ENCODE measurements around the gene BET1L. TPM values are rescaled to one million over a fixed set of nuclear protein-coding genes. Genes with fewer than 3 reads are reported as not detected.

BET1L gene, protein sequence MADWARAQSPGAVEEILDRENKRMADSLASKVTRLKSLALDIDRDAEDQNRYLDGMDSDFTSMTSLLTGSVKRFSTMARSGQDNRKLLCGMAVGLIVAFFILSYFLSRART
- total RNA-seq, result 10 to 100 TPM; 52.1 to 54.8 TPM

GRCh38 chr11:207208-207862 lies at the start of gene BET1L, which contains the start of gene RIC8A:
Gene BET1L, minus strand, starts transcription at chr11:207399. Its CDS starts 78 bp downstream, at chr11:207321.
Gene RIC8A, plus strand, starts transcription at chr11:207708. Its CDS starts 1,147 bp downstream, at chr11:208855.
- Histone ChIP-seq H3K36me3 (peaks cover 11 to 22% of the 10 kb centered on the region in 2 donors), H3K27ac (peak within 1 kb of the TSS; percentile 98 to 99), H3K27me3 (replicated peaks; ENCODE audit: insufficient read depth) (no peaks in the 10 kb centered on the region), H3K4me1 (replicated peaks) (peaks cover 18% of the 10 kb centered on the region), H3K4me3 (peak within 1 kb of the TSS; percentile 64 to 98), H3K9me3 (no peaks in the 10 kb centered on the region)
- DNase-seq (ENCODE audit: low spot score), result peak; percentile 95
- TF ChIP-seq POLR2AphosphoS5 (IDR thresholded peaks at IDR 0.05) (peak; percentile 99), POLR2A (IDR thresholded peaks at IDR 0.05) (peak; percentile 91), CTCF (IDR thresholded peaks at IDR 0.05) (peak in 2 of 4 experiments; percentile 14 to 21)
- under 1% methylated on average over 44 of the region's 63 CpGs for WGBS
- intact Hi-C loops (cut with DNase I), result loop anchor here (2.0 to 5.0 kb wide), 2 partner anchors 29 to 240 kb away; partner anchors contain the start of genes PSMD13 and SIRT3

DNA sequence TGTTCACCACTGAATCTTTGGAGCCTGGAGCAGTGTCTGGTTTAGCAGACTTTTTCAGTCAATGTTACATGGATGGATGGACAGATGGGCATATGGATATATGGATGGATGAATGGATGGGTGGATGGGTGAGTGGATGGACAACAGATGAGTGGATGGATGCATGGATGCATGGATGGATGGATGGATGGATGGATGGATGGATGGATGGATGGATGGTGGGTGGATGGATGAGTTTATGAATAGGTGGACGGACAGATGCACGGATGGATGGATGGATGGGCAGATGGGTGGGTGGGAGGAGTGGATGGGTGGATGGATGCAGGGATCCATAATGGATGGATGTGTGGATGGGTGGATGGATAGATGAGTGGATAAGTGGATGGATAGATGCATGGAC lies 48.6 kb upstream of the BET1L start:
- no peaks in the 10 kb centered on the region for H3K9me3 ChIP-seq
- no peak overlapping the region for H3K4me3 ChIP-seq
- H3K27me3 ChIP-seq (replicated peaks; ENCODE audit: insufficient read depth), result no peaks in the 10 kb centered on the region
- intact Hi-C loops (cut with DNase I), result no loop called here
- TF ChIP-seq POLR2AphosphoS5 (IDR thresholded peaks at IDR 0.05) (no peak), CTCF (IDR thresholded peaks at IDR 0.05) (no peak), POLR2A (IDR thresholded peaks at IDR 0.05) (no peak)
- WGBS, result 93% methylated on average over 2 of the region's 2 CpGs
- no peak overlapping the region for H3K27ac ChIP-seq
- no peak for DNase-seq (ENCODE audit: low spot score)
- no peaks in the 10 kb centered on the region for H3K4me1 ChIP-seq (replicated peaks)
- no peaks in the 10 kb centered on the region for H3K36me3 ChIP-seq

DNA sequence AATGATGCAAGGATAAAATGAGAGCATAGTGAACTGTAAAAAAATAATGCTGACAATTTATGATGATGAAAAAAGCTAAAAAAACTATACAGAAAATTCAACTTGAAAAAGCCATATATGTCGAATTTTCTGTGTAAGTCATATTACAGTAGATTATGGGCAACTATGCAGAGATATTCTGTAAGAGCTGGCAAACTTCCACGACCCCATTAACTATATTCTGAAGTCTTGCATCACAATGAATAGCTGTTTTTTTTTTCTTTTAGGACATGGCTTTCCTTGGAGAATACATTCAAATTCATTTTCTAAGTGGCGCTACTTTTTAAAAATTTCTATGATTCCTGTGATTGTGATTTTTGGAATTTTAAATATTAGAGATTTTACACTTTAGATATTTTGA lies 48.0 kb upstream of the BET1L start:
- no peak for TF ChIP-seq POLR2AphosphoS5 (IDR thresholded peaks at IDR 0.05)
- no peak for TF ChIP-seq POLR2A (IDR thresholded peaks at IDR 0.05)
- TF ChIP-seq CTCF (IDR thresholded peaks at IDR 0.05), result no peak
- Histone ChIP-seq H3K4me1 (replicated peaks) (no peaks in the 10 kb centered on the region), H3K36me3 (no peaks in the 10 kb centered on the region), H3K9me3 (no peaks in the 10 kb centered on the region), H3K27me3 (replicated peaks; ENCODE audit: insufficient read depth) (no peaks in the 10 kb centered on the region), H3K27ac (no peak overlapping the region), H3K4me3 (no peak overlapping the region)
- DNase-seq (ENCODE audit: low spot score), result no peak
- WGBS, result 61% methylated on average over 3 of the region's 3 CpGs
- intact Hi-C loops (cut with DNase I), result no loop called here

- H3K36me3 ChIP-seq, result peaks cover 0 to 4% of the 10 kb centered on the region in 2 donors
- TF ChIP-seq POLR2A (IDR thresholded peaks at IDR 0.05), result no peak
- no peak for TF ChIP-seq POLR2AphosphoS5 (IDR thresholded peaks at IDR 0.05)
- TF ChIP-seq CTCF (IDR thresholded peaks at IDR 0.05), result no peak
Observed at GRCh38 chr11:253886-254270, 46.7 kb upstream of the BET1L start.

More at GRCh38 chr11:253886-254270, 46.7 kb upstream of the BET1L start:
- Histone ChIP-seq H3K4me3 (no peak overlapping the region), H3K27ac (no peak overlapping the region), H3K27me3 (replicated peaks; ENCODE audit: insufficient read depth) (no peaks in the 10 kb centered on the region), H3K4me1 (replicated peaks) (no peaks in the 10 kb centered on the region), H3K9me3 (no peaks in the 10 kb centered on the region)
- intact Hi-C loops (cut with DNase I), result no loop called here
- WGBS, result 87% methylated on average over 5 of the region's 5 CpGs
- no peak for DNase-seq (ENCODE audit: low spot score)

Measured in prostate gland (tissue), 2 donors.